Suppressor macrophage treated with lipopolysaccharide for 4 hours (primary cell): ENCODE results near the gene TDRD12.

Experiments
- DNase-seq: peaks from one replicate; pipeline ENCODE4 v3.0.0-alpha.2; 2020

The TDRD12 gene

DNA sequence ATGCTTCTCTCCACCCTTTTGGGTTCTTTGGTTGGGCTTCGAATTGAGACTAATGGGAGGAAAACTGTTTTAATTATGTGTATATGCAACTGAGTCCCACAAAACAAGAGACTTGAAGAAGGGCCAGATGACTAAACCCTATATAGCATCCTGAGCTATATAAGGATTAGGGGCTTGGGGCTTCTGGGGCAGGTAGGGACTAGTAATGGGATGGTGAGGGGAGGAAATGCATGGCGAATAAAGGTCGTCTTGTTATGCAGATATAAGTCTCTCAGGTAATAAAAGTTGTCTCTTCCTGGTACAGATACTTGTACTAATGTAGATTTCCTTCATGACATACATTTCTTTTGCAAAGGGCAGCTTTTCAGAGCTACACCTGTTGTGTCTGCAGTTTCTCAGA is 152.8 kb downstream of the TDRD12 start:
- no peak for DNase-seq

DNA sequence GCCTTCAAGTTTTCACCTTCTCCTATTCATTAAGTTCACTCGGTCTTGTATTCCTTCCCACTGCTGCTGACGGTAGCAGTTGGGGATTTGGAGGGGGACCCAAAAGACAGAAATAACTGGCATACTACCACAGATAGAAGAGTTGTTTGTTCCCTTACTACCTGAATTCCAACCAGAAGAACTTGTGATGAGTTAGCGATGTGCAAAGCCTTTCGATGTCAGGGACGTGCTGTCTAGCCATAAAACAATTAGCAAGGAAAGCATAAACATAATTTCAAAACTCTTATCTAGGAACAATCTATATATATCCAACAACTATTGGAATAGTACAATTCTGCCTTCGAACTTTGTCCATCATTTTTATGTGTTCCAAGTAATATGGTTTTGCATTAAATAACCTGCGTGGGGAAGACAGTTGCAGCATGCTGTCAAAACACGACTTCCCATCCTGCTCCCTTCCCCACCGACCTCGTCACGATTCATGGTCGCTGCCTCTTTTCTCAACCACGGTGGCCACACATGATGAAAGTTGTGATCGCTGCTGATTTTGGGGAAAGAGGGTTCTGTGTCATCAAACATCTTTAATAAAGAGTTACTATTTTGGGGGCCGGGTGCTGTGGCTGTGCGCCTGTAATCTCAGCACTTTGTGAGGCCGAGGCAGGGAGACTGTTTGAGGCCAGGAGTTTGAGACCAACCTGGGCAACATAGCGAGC is 153.8 kb downstream of the TDRD12 start:
- no peak for DNase-seq

DNA sequence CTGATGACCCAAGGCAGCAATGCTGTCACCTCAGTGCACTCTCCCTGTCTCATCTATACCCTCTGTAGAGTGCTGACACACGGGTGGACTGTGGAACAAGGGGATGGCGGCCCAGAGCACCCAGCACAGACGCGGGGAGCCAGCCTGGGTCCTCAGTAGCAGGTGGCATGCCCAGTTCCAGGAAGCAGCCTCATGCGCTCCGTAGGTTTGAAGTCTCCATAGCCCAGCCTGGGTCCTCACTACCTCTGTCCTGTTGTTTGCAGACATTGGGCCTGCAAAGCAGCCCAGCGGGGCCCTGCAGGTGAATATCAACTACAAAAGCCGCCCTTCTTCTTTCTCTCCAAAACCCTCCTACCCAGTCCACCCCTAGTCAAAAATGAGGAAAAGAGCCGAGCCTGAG is 155.0 kb downstream of the TDRD12 start:
- DNase-seq: no peak

- DNase-seq: no peak
Observed at GRCh38 chr19:32875428-32875827, 155.9 kb downstream of the TDRD12 start.

DNA sequence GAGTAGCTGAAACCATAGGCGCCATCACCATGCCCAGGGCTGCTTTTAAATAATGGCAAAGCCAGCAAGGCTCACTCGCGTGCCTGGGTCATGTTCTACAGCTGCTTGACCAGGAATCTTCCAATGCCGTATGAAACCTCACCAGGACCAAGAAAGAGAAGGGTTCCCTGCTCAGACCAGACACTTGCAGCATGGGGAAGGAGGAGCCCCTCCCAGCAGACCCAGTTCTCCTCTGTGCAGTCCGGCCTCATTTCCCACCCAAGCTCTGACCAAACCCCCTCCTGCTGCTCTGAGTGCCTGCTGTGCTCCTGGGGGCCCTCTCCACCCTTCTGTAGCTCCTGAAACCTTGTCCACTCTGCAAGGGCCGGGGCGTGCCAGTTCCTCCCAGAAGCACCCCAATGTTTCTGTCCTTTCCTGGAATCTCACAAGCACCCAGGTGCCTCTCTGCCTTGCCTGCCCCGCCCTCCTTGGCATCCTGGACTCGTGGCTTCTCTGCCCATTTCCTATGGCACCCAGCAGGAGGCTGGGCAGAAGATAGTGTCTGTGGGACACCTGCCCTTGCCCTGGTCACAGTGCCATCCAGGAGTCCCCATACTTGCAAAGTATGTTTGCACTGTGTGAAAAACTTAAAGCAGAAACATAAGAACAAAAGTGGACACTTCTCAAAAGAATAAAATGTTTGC is 156.8 kb downstream of the TDRD12 start:
- no peak for DNase-seq

- no peak for DNase-seq
Observed at GRCh38 chr19:32876919-32877285, 157.3 kb downstream of the TDRD12 start.
